K562 (cell line): ENCODE results near the gene CHRNA9. TPM values are rescaled to one million over a fixed set of nuclear protein-coding genes. Genes with fewer than 3 reads are reported as not detected.

ENCODE experiments used
- ATAC-seq: fragments of 200-7000 bp; cut with Tn5 transposase; 3 replicates; pipeline ENCODE4 v1.9.1; 2020; ENCODE audit warnings: moderate library complexity
- BruUV-seq: library from RNA; stranded (reverse); fragments of 400-500 nt; replicated peaks from 2 replicates; lab custom pipeline; 2021; lab: Mats Ljungman, UMichigan
- CTCF ChIA-PET: fragments of 300-600 bp; formaldehyde crosslinking; extraction: SDS; loops from one replicate; lab custom pipeline; 2021; ENCODE audit warnings: low intra/inter-chr PET ratio; lab: Yijun Ruan, JAX
- POLR2A ChIA-PET: fragments of 300-600, 350-650 bp; sonication (Branson Sonifier 250); formaldehyde crosslinking; extraction: SDS; loops from one replicate; lab custom pipeline; 2021; ENCODE audit warnings: antibody characterized with exemption, inconsistent platforms; lab: Yijun Ruan, JAX
- DNase-seq, 4 experiments: peaks; one replicate each; pipeline versions ENCODE4 v3.0.0 to v3.0.0-alpha.2; 2011 to 2018; ENCODE audit warnings: low spot score in 3 of 4, mixed read lengths in 3 of 4; ENCODE audit errors: extremely low read depth in 1 of 4
- FAIRE-seq: peaks from 2 replicates; lab custom pipeline; 2011; peaks lifted over from hg19 to GRCh38; lab: Jason Lieb, UNC
- H2AFZ ChIP-seq: 2 replicates; pipeline ENCODE4 v1.6.0; 2011; ENCODE audit warnings: low read depth, low read length, control low read depth, inconsistent platforms
- H3K27ac ChIP-seq: fragments of 200-600 bp; 3 replicates; pipeline ENCODE4 v1.8.0; 2011; ENCODE audit warnings: low read depth, mild to moderate bottlenecking, control low read depth, inconsistent platforms, low read length, moderate library complexity, mixed read lengths; ENCODE audit errors: extremely low read depth
- H3K27me3 ChIP-seq, 2 experiments: fragments of 300-600 bp in 1 of 2; 2 replicates in 1 of 2; 3 replicates in 1 of 2; pipeline versions ENCODE4 v1.6.0 to v1.8.0; 2011; ENCODE audit warnings: inconsistent platforms in 2 of 2, low read length in 2 of 2, mild to moderate bottlenecking in 1 of 2, mixed read lengths in 1 of 2, moderate library complexity in 1 of 2; ENCODE audit not compliant: control insufficient read depth in 2 of 2, insufficient read depth in 2 of 2
- H3K36me3 ChIP-seq: fragments of 300-600 bp; 3 replicates; pipeline ENCODE4 v1.8.0; 2011; ENCODE audit warnings: mild to moderate bottlenecking, low read length, inconsistent platforms; ENCODE audit not compliant: control insufficient read depth, insufficient read depth
- H3K4me1 ChIP-seq, 2 experiments: fragments of 200-600 bp in 1 of 2; replicated peaks in 1 of 2; 2 replicates in 1 of 2; 3 replicates in 1 of 2; pipeline versions ENCODE4 v1.5.1 to v1.8.0; 2011; ENCODE audit warnings: inconsistent platforms in 2 of 2, low read length in 2 of 2, mild to moderate bottlenecking in 1 of 2, mixed read lengths in 1 of 2, moderate library complexity in 1 of 2; ENCODE audit not compliant: control insufficient read depth in 2 of 2, insufficient read depth in 2 of 2
- H3K4me2 ChIP-seq: 2 replicates; pipeline ENCODE4 v1.6.1; 2011; ENCODE audit warnings: low read length, control low read depth, inconsistent platforms, mixed read lengths; ENCODE audit not compliant: insufficient read depth
- H3K4me3 ChIP-seq: fragments of 200-600 bp; sonication (generic), shearing (Covaris generic); 2 replicates; pipeline ENCODE4 v1.5.1; 2016; ENCODE audit warnings: control low read depth, inconsistent platforms
- H3K79me2 ChIP-seq: fragments of 200-600 bp; 3 replicates; pipeline ENCODE4 v1.8.0; 2011; ENCODE audit warnings: low read length, inconsistent platforms; ENCODE audit not compliant: control insufficient read depth, insufficient read depth
- H3K9ac ChIP-seq, 2 experiments: 2 replicates each; pipeline versions ENCODE4 v1.6.0 to v1.6.1; 2011; ENCODE audit warnings: low read depth in 2 of 2, low read length in 2 of 2, control low read depth in 1 of 2, inconsistent platforms in 1 of 2, mild to moderate bottlenecking in 1 of 2, mixed read lengths in 1 of 2; ENCODE audit not compliant: insufficient read depth in 1 of 2
- H3K9me1 ChIP-seq: one replicate; pipeline ENCODE4 v1.6.0; 2011; ENCODE audit warnings: inconsistent platforms, mild to moderate bottlenecking, low read length, moderate library complexity; ENCODE audit not compliant: control insufficient read depth, insufficient read depth
- H3K9me3 ChIP-seq: replicated peaks from 2 replicates; pipeline ENCODE4 v1.5.1; 2011; ENCODE audit warnings: low read depth, low read length, inconsistent platforms; ENCODE audit not compliant: control insufficient read depth, insufficient read depth
- H4K20me1 ChIP-seq: replicated peaks from 2 replicates; pipeline ENCODE4 v1.6.1; 2011; ENCODE audit warnings: low read length, inconsistent platforms, mixed read lengths; ENCODE audit not compliant: control insufficient read depth, insufficient read depth
- AFF4 ChIP-seq: sonication (generic); formaldehyde crosslinking; IDR thresholded peaks from 2 replicates; pipeline ENCODE4 v1.8.0; 2023; ENCODE audit warnings: mild to moderate bottlenecking, missing genetic modification reagents
- ARID2 ChIP-seq: fragments of 450-650 bp; IDR thresholded peaks from 2 replicates; pipeline ENCODE4 v1.6.1; 2017; ENCODE audit warnings: antibody characterized with exemption, mild to moderate bottlenecking
- ATF3 ChIP-seq, 2 experiments: fragments of 450-650 bp in 1 of 2; sonication (generic) in 1 of 2; formaldehyde crosslinking in 1 of 2; IDR thresholded peaks in 1 of 2; conservative IDR thresholded peaks in 1 of 2; 2 replicates each; pipeline versions ENCODE4 v1.6.1 to v1.8.1; 2016 to 2023; ENCODE audit warnings: mild to moderate bottlenecking in 2 of 2, moderate library complexity in 2 of 2, inconsistent platforms in 1 of 2, missing genetic modification reagents in 1 of 2
- ATF4 ChIP-seq: fragments of 450-650 bp; formaldehyde crosslinking; IDR thresholded peaks from 2 replicates; pipeline ENCODE4 v1.4.0; 2022; ENCODE audit warnings: mild to moderate bottlenecking, moderate library complexity
- CBFB ChIP-seq: sonication (generic); formaldehyde crosslinking; IDR thresholded peaks from 2 replicates; pipeline ENCODE4 v1.4.0; 2020; ENCODE audit warnings: mild to moderate bottlenecking, missing genetic modification reagents
- ELF4 ChIP-seq: fragments of 450-650 bp; formaldehyde crosslinking; IDR thresholded peaks from 2 replicates; pipeline ENCODE4 v1.4.0; 2022; ENCODE audit warnings: missing genetic modification characterization
- ETV5 ChIP-seq: sonication (generic); formaldehyde crosslinking; IDR thresholded peaks from 2 replicates; pipeline ENCODE4 v1.4.0; 2020; ENCODE audit warnings: low read depth, mild to moderate bottlenecking, missing genetic modification reagents
- EZH2 ChIP-seq: IDR thresholded peaks from 2 replicates; pipeline ENCODE4 v1.6.1; 2012; ENCODE audit warnings: low read depth, mild to moderate bottlenecking, inconsistent platforms, low read length, borderline replicate concordance
- HNRNPLL ChIP-seq: fragments of 200-400 bp; formaldehyde crosslinking; IDR thresholded peaks from 2 replicates; pipeline ENCODE4 v1.6.1; 2017; ENCODE audit warnings: low read length, low read depth, mild to moderate bottlenecking; ENCODE audit not compliant: poor library complexity, severe bottlenecking
- L3MBTL2 ChIP-seq: fragments of 450-650 bp; IDR thresholded peaks from 2 replicates; pipeline ENCODE4 v1.6.1; 2016; ENCODE audit warnings: mild to moderate bottlenecking, moderate library complexity
- LARP7 ChIP-seq: fragments of 450-650 bp; IDR thresholded peaks from 2 replicates; pipeline ENCODE4 v1.6.1; 2016
- MTA2 ChIP-seq: fragments of 450-650 bp; IDR thresholded peaks from 2 replicates; pipeline ENCODE4 v1.6.1; 2016; ENCODE audit warnings: low read depth
- PHF21A ChIP-seq: fragments of 450-650 bp; IDR thresholded peaks from 2 replicates; pipeline ENCODE4 v1.6.1; 2017; ENCODE audit warnings: low read depth, borderline replicate concordance
- SETDB1 ChIP-seq: IDR thresholded peaks from one replicate; pipeline ENCODE4 v1.6.1; 2012; ENCODE audit warnings: low read length, control low read depth, inconsistent platforms
- SIRT6 ChIP-seq: IDR thresholded peaks from one replicate; pipeline ENCODE4 v1.6.1; 2012; ENCODE audit warnings: low read depth, mild to moderate bottlenecking, control low read depth, inconsistent platforms, low read length, moderate library complexity
- TGIF2 ChIP-seq: sonication (generic); formaldehyde crosslinking; IDR thresholded peaks from 2 replicates; pipeline ENCODE4 v1.8.1; 2022; ENCODE audit warnings: mild to moderate bottlenecking, missing genetic modification reagents, moderate library complexity
- ZNF75A ChIP-seq: fragments of 450-650 bp; formaldehyde crosslinking; IDR thresholded peaks from 2 replicates; pipeline ENCODE4 v1.4.0; 2020; ENCODE audit warnings: mild to moderate bottlenecking
- ZNF778 ChIP-seq: fragments of 450-650 bp; formaldehyde crosslinking; IDR thresholded peaks from 2 replicates; pipeline ENCODE4 v1.4.0; 2020; ENCODE audit warnings: mild to moderate bottlenecking, moderate library complexity
- WGBS: fragments of 100-300 bp; shearing (Covaris generic); methylation state at CpG from one replicate; pipeline ENCODE4 v1.1.6; 2016; ENCODE audit warnings: low coverage, mixed read lengths; ENCODE audit not compliant: insufficient coverage; ENCODE audit errors: missing lambda C conversion rate; 5-methylcytosine and 5-hydroxymethylcytosine counted together
- in situ Hi-C: fragments of 300-500 bp; cut with MboI; formaldehyde crosslinking; loops from 4 replicates; pipeline ENCODE4 v1.15.0; 2018; ENCODE audit warnings: inconsistent platforms, mixed read lengths
- intact Hi-C: fragments of 100-400 bp; cut with micrococcal nuclease; formaldehyde crosslinking; loops from 2 replicates; pipeline ENCODE4 v1.14.2; 2022
- polyA plus RNA-seq, 8 experiments: library from polyadenylated mRNA; depleted of rRNA in 4 of 8; stranded (reverse) in 5 of 8; unstranded in 3 of 8; fragments of >200 nt; fragmentation: Nextera tagmentation in 2 of 8; fragmentation: Illumina TruSeq in 1 of 8; extraction: Ambion mirVana in 2 of 8; extraction: Trizol in 1 of 8; gene quantifications; 2 replicates each; pipeline versions ENCODE4 v1.2.1 to v1.2.3, GENCODE V29; 2011 to 2014; ENCODE audit warnings: inconsistent platforms in 1 of 8, missing spikeins in 1 of 8
- total RNA-seq, 7 experiments: library from RNA; depleted of rRNA in 6 of 7; stranded (reverse); fragments of >200 nt in 6 of 7; fragmentation: Illumina TruSeq in 2 of 7; extraction: Trizol in 2 of 7; gene quantifications; 2 replicates each; pipeline versions ENCODE4 v1.2.1 to v1.2.3, GENCODE V29; 2011 to 2021; ENCODE audit warnings: low replicate concordance in 1 of 7

CHRNA9 gene
- total and polyA plus RNA-seq, 9 of the 15 experiments (the other 6 are each of a cell fraction or from before 2014, with no cell fraction given), result not detected

GRCh38 chr4:40311811-40312346 is 23.3 kb upstream of the CHRNA9 start (continued):
- TF ChIP-seq L3MBTL2 (peak; percentile 66), SETDB1 (no peak), ARID2 (no peak), ATF4 (CRISPR knock-in tag) (no peak), HNRNPLL (no peak), SIRT6 (no peak), TGIF2 (no peak), MTA2 (peak; percentile 83), ZNF778 (CRISPR knock-in tag) (no peak)

- Histone ChIP-seq H3K4me2 (no peak overlapping the region), H2AFZ (no peak overlapping the region; the same call in 1 of the 2 replicates), H3K9me1 (no peaks in the 10 kb centered on the region), H3K79me2 (no peaks in the 10 kb centered on the region), H3K9me3 (no peaks in the 10 kb centered on the region), H4K20me1 (no peaks in the 10 kb centered on the region), H3K27me3 (no peaks in the 10 kb centered on the region), H3K9ac (no peak overlapping the region), H3K4me1 (peaks cover 12 to 44% of the 10 kb centered on the region in 2 experiments), H3K27ac (no peak overlapping the region), H3K4me3 (no peak overlapping the region), H3K36me3 (no peaks in the 10 kb centered on the region)
- 81% methylated on average over 5 of the region's 5 CpGs for WGBS
- no peak for FAIRE-seq
- BruUV-seq, result no TSS peak
- ChIA-PET POLR2A (no interaction called here), CTCF (no interaction called here)
- in situ Hi-C loops (loop anchor here (5.0 kb wide), 2 partner anchors 163 to 253 kb away; no protein-coding TSS in a partner anchor), intact Hi-C loops (loop anchor here (5.0 to 10.0 kb wide), 3 partner anchors 338 to 850 kb away; partner anchors contain the start of genes PDS5A and UBE2K)
- no peak for DNase-seq
- ATAC-seq, result no peak
- no peak for TF ChIP-seq ZNF75A (CRISPR knock-in tag)
- TF ChIP-seq ATF3 (IDR thresholded peaks at IDR 0.05), result peak; percentile 95
- TF ChIP-seq ATF3 (CRISPR knock-in tag; conservative IDR thresholded peaks at IDR 0.05), result no peak
- TF ChIP-seq ETV5 (CRISPR knock-in tag), result no peak
- no peak for TF ChIP-seq CBFB
- no peak for TF ChIP-seq LARP7
- TF ChIP-seq AFF4, result no peak
- TF ChIP-seq PHF21A, result no peak
- TF ChIP-seq ELF4, result no peak
- TF ChIP-seq EZH2, result no peak
These were observed 20.2 kb upstream of the CHRNA9 start for GRCh38 chr4:40314951-40315350.
